ENCODE measurements around the gene FCHSD2. TPM values are rescaled to one million over a fixed set of nuclear protein-coding genes. Genes with fewer than 3 reads are reported as not detected.
"Not testable (repeated sequence)": the region's sequence is repeated elsewhere in the genome, so short reads cannot be mapped to it uniquely, and the experiment has no call there.

Gene FCHSD2
- total and polyA plus RNA-seq, 2 of the 13 experiments (the other 11 are each of a cell fraction or from before 2014, with no cell fraction given), result 20.5 to 24.8 TPM

- TF ChIP-seq HOXA7 (CRISPR knock-in tag; IDR thresholded peaks at IDR 0.05), result no peak
- no peak for TF ChIP-seq ZNF614 (CRISPR knock-in tag; IDR thresholded peaks at IDR 0.05; ENCODE audit: borderline replicate concordance)
- no peak for TF ChIP-seq ISL2 (CRISPR knock-in tag; IDR thresholded peaks at IDR 0.05)
- TF ChIP-seq ZNF550 (CRISPR knock-in tag; IDR thresholded peaks at IDR 0.05; ENCODE audit: borderline replicate concordance), result no peak
- no peak for TF ChIP-seq RXRA (CRISPR knock-in tag; IDR thresholded peaks at IDR 0.05)
Observed at GRCh38 chr11:73028611-73029010, 113.5 kb downstream of the FCHSD2 start (continued).

- POLR2A ChIA-PET; H3K9ac ChIP-seq (ENCODE audit: insufficient read depth, low read depth, low read length); intact Hi-C loops (cut with micrococcal nuclease; ENCODE audit: unreplicated experiment); H3K4me1 ChIP-seq (ENCODE audit: insufficient read depth, low read length); DNase-seq (ENCODE audit: low spot score); BruUV-seq (replicated peaks); H3K4me2 ChIP-seq (ENCODE audit: low read depth, low read length); in situ Hi-C loops (cut with HindIII; ENCODE audit: extremely low pct_ligation_motif_present, low pct_unique_long_range_greater_than_20kb); H3K4me3 ChIP-seq (replicated peaks in 1 of 3; ENCODE audit: insufficient read depth in 1 of 3, low read depth in 2 of 3, low read length in 3 of 3); H3K27ac ChIP-seq (ENCODE audit: extremely low read length, insufficient read depth, low read length); H4K20me1 ChIP-seq (ENCODE audit: insufficient read depth, low read length); H3K27me3 ChIP-seq (ENCODE audit: control insufficient read depth in 1 of 2, insufficient read depth in 2 of 2, low read length in 2 of 2); H2AFZ ChIP-seq (ENCODE audit: low read length); FAIRE-seq; CTCF ChIA-PET (ENCODE audit: low intra/inter-chr PET ratio, low total read pairs); ATAC-seq: not testable (repeated sequence)
- peaks cover 1 to 20% of the 10 kb centered on the region in 2 experiments; a peak in 3 of 5 replicates for H3K36me3 ChIP-seq (replicated peaks in 1 of 2; ENCODE audit: control insufficient read depth in 1 of 2, insufficient read depth in 2 of 2, low read length in 2 of 2)
- H3K9me3 ChIP-seq (ENCODE audit: low read length), result peaks cover 36% of the 10 kb centered on the region
- H3K79me2 ChIP-seq (ENCODE audit: insufficient read depth, low read length), result peaks cover 29% of the 10 kb centered on the region
- 80% methylated on average over 1 of the region's 2 CpGs for WGBS (ENCODE audit: low lambda C conversion rate)
Observed at GRCh38 chr11:73027840-73028239, 114.3 kb downstream of the FCHSD2 start.

GRCh38 chr11:73024639-73025038 is 117.5 kb downstream of the FCHSD2 start:
- POLR2A ChIA-PET, result no interaction called here
- H3K79me2 ChIP-seq (ENCODE audit: insufficient read depth, low read length), result peaks cover 33% of the 10 kb centered on the region
- TF ChIP-seq THAP11 (CRISPR knock-in tag; IDR thresholded peaks at IDR 0.05) (no peak), ZNF670 (CRISPR knock-in tag; IDR thresholded peaks at IDR 0.05; ENCODE audit: borderline replicate concordance) (no peak), NCOA5 (CRISPR knock-in tag; IDR thresholded peaks at IDR 0.05) (no peak), ZFP36 (IDR thresholded peaks at IDR 0.05; ENCODE audit: borderline replicate concordance, low read depth, low read length, partially characterized antibody) (no peak), NCOR1 (IDR thresholded peaks at IDR 0.05; ENCODE audit: borderline replicate concordance, low read length) (no peak), EED (CRISPR knock-in tag; IDR thresholded peaks at IDR 0.05) (no peak), FIP1L1 (IDR thresholded peaks at IDR 0.05; ENCODE audit: borderline replicate concordance, insufficient read depth, low read depth, low read length) (no peak), ZNF362 (CRISPR knock-in tag; IDR thresholded peaks at IDR 0.05; ENCODE audit: borderline replicate concordance) (no peak), MEF2D (CRISPR knock-in tag; IDR thresholded peaks at IDR 0.05) (no peak), ZFP82 (CRISPR knock-in tag; IDR thresholded peaks at IDR 0.05; ENCODE audit: borderline replicate concordance) (no peak), ZNF775 (CRISPR knock-in tag; IDR thresholded peaks at IDR 0.05; ENCODE audit: borderline replicate concordance) (no peak)

More at GRCh38 chr11:73024639-73025038, 117.5 kb downstream of the FCHSD2 start:
- CTCF ChIA-PET (ENCODE audit: low intra/inter-chr PET ratio, low total read pairs), result no interaction called here
- H3K9me3 ChIP-seq (ENCODE audit: low read length), result peaks cover 30% of the 10 kb centered on the region
- intact Hi-C loops (cut with micrococcal nuclease; ENCODE audit: unreplicated experiment), result no loop called here
- no peaks in the 10 kb centered on the region for H3K27me3 ChIP-seq (ENCODE audit: control insufficient read depth in 1 of 2, insufficient read depth in 2 of 2, low read length in 2 of 2)
- H3K4me3 ChIP-seq (replicated peaks in 1 of 3; ENCODE audit: insufficient read depth in 1 of 3, low read depth in 2 of 3, low read length in 3 of 3), result no peak overlapping the region
- BruUV-seq (replicated peaks), result no TSS peak
- 96% methylated on average over 5 of the region's 5 CpGs for WGBS (ENCODE audit: low lambda C conversion rate)
- DNase-seq (ENCODE audit: low spot score), result no peak
- no peak overlapping the region for H2AFZ ChIP-seq (ENCODE audit: low read length)
- no peak overlapping the region for H3K27ac ChIP-seq (ENCODE audit: extremely low read length, insufficient read depth, low read length)
- no peak overlapping the region for H3K9ac ChIP-seq (ENCODE audit: insufficient read depth, low read depth, low read length)
- H3K4me2 ChIP-seq (ENCODE audit: low read depth, low read length), result no peak overlapping the region
- H3K36me3 ChIP-seq (replicated peaks in 1 of 2; ENCODE audit: control insufficient read depth in 1 of 2, insufficient read depth in 2 of 2, low read length in 2 of 2), result peaks cover 1 to 17% of the 10 kb centered on the region in 2 experiments; a peak in 1 of 5 replicates
- ATAC-seq, result no peak
- in situ Hi-C loops (cut with HindIII; ENCODE audit: extremely low pct_ligation_motif_present, low pct_unique_long_range_greater_than_20kb), result no loop called here
- no peak for FAIRE-seq
- peaks cover 9% of the 10 kb centered on the region; the same call in 1 of the 2 replicates for H4K20me1 ChIP-seq (ENCODE audit: insufficient read depth, low read length)
- H3K4me1 ChIP-seq (ENCODE audit: insufficient read depth, low read length), result peaks cover 12% of the 10 kb centered on the region
